Duodenal mucosa (tissue), 2 donors: ENCODE measurements around the gene ADD2.
"Not testable (repeated sequence)": the region's sequence is repeated elsewhere in the genome, so short reads cannot be mapped to it uniquely, and the experiment has no call there.

ENCODE experiments used
- H3K27ac ChIP-seq: one replicate; pipeline ENCODE4 v1.7.0; 2013; ENCODE audit warnings: low read depth, low read length
- H3K27me3 ChIP-seq, 2 donors: one replicate each; pipeline ENCODE4 v1.7.0; 2013; ENCODE audit warnings: low read length in 2 of 2, control low read depth in 1 of 2; ENCODE audit not compliant: insufficient read depth in 2 of 2, control insufficient read depth in 1 of 2
- H3K36me3 ChIP-seq, 2 donors: one replicate each; pipeline ENCODE4 v1.7.0; 2013; ENCODE audit warnings: low read length in 2 of 2, control low read depth in 1 of 2; ENCODE audit not compliant: insufficient read depth in 2 of 2, control insufficient read depth in 1 of 2
- H3K4me1 ChIP-seq, 2 donors: one replicate each; pipeline ENCODE4 v1.7.0; 2013; ENCODE audit warnings: low read length in 2 of 2, control low read depth in 1 of 2; ENCODE audit not compliant: insufficient read depth in 2 of 2, control insufficient read depth in 1 of 2
- H3K4me3 ChIP-seq, 2 donors: one replicate each; pipeline ENCODE4 v1.7.0; 2013; ENCODE audit warnings: low read length in 2 of 2, low read depth in 1 of 2
- H3K9ac ChIP-seq, 2 donors: one replicate each; pipeline ENCODE4 v1.7.0; 2013; ENCODE audit warnings: low read length in 2 of 2, low read depth in 1 of 2
- H3K9me3 ChIP-seq, 2 donors: one replicate each; pipeline ENCODE4 v1.7.0; 2013; ENCODE audit warnings: low read length in 2 of 2, control low read depth in 1 of 2; ENCODE audit not compliant: control insufficient read depth in 1 of 2

The ADD2 gene

DNA sequence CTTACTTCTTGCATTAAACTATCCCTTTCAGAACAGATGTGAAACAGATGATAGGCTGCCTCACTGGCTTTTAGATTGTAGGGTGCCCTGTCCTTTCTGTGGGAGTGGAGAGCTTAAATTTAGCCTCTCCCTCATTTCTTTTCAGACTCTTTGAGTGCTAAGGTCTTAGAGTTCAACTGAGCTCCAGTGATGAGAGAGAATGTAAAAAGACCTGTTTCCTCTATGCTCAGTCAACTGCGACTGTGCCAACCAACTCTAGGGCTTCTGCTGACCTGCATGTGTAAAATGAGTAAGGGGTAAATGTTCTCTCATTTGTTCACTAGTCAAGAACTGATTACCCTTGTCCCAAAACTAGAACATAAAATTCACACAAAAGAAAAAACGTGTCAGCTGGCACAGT lies 109.5 kb downstream of the ADD2 start:
- Histone ChIP-seq H3K4me1 (no peaks in the 10 kb centered on the region), H3K9me3 (no peaks in the 10 kb centered on the region), H3K4me3 (no peak overlapping the region), H3K27ac (no peak overlapping the region), H3K9ac (no peak overlapping the region), H3K27me3 (peaks cover 9 to 18% of the 10 kb centered on the region in 2 donors), H3K36me3 (no peaks in the 10 kb centered on the region)

DNA sequence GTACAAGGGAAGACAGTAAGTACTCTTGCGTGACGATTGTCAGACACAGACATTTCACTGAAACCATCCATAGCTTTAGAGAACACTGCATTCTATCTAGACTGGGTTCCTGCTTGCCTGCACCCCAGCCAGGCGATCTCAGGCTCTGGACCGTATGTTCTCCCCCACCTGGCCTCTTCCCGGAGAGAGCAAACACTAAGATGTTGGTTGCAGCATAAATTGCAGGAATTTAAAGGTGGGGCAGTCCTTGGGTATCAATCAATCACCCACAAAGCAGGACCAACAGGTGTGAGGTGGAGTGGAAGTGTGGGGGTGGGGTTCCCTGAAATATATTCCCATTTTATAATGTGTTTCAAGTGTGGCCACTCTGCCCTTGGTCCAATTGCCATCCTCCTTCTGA lies 110.8 kb downstream of the ADD2 start:
- Histone ChIP-seq H3K9me3 (no peaks in the 10 kb centered on the region), H3K4me1 (no peaks in the 10 kb centered on the region), H3K36me3 (no peaks in the 10 kb centered on the region), H3K27ac (no peak overlapping the region), H3K27me3 (peaks cover 12 to 21% of the 10 kb centered on the region in 2 donors), H3K9ac (no peak overlapping the region), H3K4me3 (no peak overlapping the region)

DNA sequence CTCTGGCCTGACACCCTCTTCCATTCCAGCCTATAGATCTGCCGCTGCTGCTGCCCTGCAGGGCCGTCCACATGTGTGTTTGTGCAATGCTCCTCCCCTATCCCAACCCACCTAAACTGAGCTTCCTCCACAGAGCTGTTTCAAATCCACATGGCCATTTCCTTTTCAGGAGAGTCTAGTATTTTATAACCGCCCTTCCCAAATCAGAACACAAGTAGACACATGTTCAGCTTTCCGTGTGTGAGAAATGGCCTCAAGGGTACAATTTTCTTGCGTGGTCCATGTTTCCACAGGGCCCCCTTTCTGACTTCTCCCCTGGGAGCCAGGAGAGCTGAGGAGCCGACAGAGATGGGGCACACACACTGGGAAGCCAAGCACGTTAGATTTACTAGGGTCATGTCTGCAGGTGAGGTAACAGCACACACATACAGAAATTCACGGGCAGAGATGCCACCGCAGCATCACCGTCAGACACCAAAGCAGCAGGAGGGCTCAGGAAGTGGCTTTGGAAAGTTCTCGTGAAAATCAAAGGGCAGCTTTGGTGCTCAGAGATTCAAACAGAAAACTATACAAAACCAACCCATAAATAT lies 111.5 kb downstream of the ADD2 start:
- Histone ChIP-seq H3K9me3 (no peaks in the 10 kb centered on the region), H3K27ac (no peak overlapping the region), H3K4me1 (no peaks in the 10 kb centered on the region), H3K9ac (no peak overlapping the region), H3K4me3 (no peak overlapping the region), H3K27me3 (peaks cover 16 to 21% of the 10 kb centered on the region in 2 donors), H3K36me3 (no peaks in the 10 kb centered on the region)

DNA sequence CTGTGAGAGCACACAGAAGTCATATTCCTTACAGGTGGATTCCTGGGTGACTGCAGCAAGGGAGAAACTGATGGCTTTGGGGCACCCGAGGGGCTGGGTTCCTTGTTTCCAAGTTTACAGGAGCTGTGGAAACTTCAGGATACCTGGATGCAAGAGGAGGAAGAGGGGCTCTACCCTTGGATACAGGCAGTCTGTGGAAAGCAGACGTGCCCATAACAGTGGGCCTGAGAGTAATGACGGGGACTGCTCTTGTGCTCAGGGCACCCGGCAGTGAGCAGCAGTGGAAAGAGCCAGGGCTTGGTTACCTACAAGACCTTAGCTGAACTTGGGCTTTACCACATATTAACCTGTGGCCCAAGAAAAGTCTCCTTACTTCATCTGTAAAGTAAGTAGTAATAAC lies 112.2 kb downstream of the ADD2 start:
- Histone ChIP-seq H3K4me3 (no peak overlapping the region), H3K4me1 (no peaks in the 10 kb centered on the region), H3K9ac (no peak overlapping the region), H3K27me3 (peaks cover 16 to 21% of the 10 kb centered on the region in 2 donors), H3K36me3 (no peaks in the 10 kb centered on the region), H3K27ac (no peak overlapping the region), H3K9me3 (no peaks in the 10 kb centered on the region)

DNA sequence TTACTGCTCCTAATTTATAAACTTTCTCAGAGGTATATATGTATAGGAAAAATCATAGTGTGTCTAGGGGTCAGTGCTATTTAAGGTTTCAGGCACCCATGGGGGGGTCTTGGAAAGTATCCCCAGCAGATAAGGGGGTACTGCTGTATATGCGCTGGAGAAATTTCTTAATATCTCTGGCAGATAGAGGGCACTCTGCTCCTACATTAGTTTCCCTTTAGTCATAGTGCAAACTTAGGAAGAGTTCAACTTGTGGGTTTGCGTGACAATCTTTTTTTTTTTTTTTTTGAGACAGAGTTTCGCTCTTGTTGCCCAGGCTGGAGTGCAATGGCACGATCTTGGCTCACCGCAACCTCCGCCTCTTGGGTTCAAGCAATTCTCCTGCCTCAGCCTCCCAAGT lies 112.8 kb downstream of the ADD2 start:
- peaks cover 16 to 21% of the 10 kb centered on the region in 2 donors for H3K27me3 ChIP-seq

DNA sequence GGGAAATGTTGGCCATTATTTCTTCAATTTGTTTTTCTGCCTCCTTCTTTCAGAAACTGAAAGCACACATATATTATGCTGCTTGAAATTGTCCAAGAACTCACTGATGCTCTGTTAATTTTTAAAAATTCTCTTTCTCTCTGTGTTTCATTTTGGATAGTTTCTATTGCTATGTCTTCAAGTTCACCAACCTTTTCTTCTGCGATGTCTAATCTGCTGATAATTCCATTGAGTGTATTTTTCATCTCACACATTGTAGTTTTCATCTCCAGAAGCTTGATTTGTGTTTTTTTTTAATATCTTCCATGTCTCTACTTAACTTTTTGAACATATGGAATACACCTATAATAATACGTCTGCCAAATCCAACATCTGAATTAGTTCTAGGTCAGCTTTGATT lies 116.3 kb downstream of the ADD2 start:
- no peak overlapping the region for H3K9ac ChIP-seq
- H3K27me3 ChIP-seq = peaks cover 16 to 17% of the 10 kb centered on the region in 2 donors
- no peak overlapping the region for H3K27ac ChIP-seq
- H3K4me1 ChIP-seq = peaks cover 0 to 1% of the 10 kb centered on the region in 2 donors
- H3K9me3 ChIP-seq = no peaks in the 10 kb centered on the region
- H3K4me3 ChIP-seq = no peak overlapping the region
- H3K36me3 ChIP-seq = no peaks in the 10 kb centered on the region

More for the DNA sequence above, 112.8 kb downstream of the ADD2 start:
- not testable (repeated sequence) for H3K4me3 ChIP-seq, H3K9ac ChIP-seq, H3K27ac ChIP-seq, H3K36me3 ChIP-seq, H3K4me1 ChIP-seq, H3K9me3 ChIP-seq

DNA sequence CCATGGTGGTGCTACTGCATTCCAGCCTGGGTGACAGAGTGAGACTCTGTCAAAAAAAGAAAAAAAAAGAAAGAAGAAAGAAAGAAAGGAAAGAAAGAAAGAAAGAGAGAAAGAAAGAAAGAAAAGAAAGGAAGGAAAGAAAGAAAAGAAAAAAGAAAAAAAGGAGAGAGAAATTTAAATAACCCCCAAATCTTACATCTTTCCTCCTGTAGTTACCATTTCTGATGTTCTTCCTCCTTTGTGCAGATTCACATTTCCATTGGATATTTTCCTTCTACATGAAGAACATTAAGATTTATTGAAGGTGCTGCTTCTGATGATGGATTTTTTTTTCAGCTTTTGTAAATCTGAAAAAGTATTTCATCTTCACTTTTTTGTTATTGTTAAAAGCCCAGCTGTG lies 117.0 kb downstream of the ADD2 start:
- no peak overlapping the region for H3K4me3 ChIP-seq
- peaks cover 12 to 16% of the 10 kb centered on the region in 2 donors for H3K27me3 ChIP-seq
- no peaks in the 10 kb centered on the region for H3K9me3 ChIP-seq
- no peak overlapping the region for H3K27ac ChIP-seq
- H3K4me1 ChIP-seq = peaks cover 0 to 8% of the 10 kb centered on the region in 2 donors
- no peaks in the 10 kb centered on the region for H3K36me3 ChIP-seq
- no peak overlapping the region for H3K9ac ChIP-seq

DNA sequence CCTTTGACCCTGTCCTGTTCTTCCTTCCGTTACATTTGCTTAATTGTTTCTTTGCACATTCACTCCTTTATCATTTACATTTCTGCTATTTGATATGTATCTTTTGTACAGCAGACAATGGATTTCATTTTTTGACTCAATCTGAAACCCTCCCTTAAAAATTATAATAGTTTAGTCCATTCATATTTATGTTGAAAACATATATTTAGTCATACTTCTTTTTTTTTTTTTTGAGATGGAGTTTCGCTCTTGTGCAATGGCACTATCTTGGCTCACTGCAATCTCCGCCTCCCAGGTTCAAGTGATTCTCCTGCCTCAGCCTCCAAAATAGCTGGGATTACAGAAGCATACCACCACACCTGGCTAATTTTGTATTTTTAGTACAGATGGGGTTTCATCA lies 119.0 kb downstream of the ADD2 start:
- no peaks in the 10 kb centered on the region for H3K36me3 ChIP-seq
- H3K27me3 ChIP-seq = peaks cover 4 to 10% of the 10 kb centered on the region in 2 donors
- no peaks in the 10 kb centered on the region for H3K9me3 ChIP-seq
- H3K4me1 ChIP-seq = peaks cover 0 to 12% of the 10 kb centered on the region in 2 donors
- no peak overlapping the region for H3K9ac ChIP-seq
- no peak overlapping the region for H3K4me3 ChIP-seq
- no peak overlapping the region for H3K27ac ChIP-seq

- H3K36me3 ChIP-seq = no peaks in the 10 kb centered on the region
- no peak overlapping the region for H3K4me3 ChIP-seq
- no peak overlapping the region for H3K27ac ChIP-seq
- H3K9ac ChIP-seq = no peak overlapping the region
- peaks cover 0 to 12% of the 10 kb centered on the region in 2 donors for H3K4me1 ChIP-seq
- H3K9me3 ChIP-seq = no peaks in the 10 kb centered on the region
- peaks cover 3 to 7% of the 10 kb centered on the region in 2 donors for H3K27me3 ChIP-seq
These were observed 120.0 kb downstream of the ADD2 start for GRCh38 chr2:70647873-70648481.

- H3K4me1 ChIP-seq = peaks cover 0 to 12% of the 10 kb centered on the region in 2 donors
- H3K9ac ChIP-seq = no peak overlapping the region
- no peak overlapping the region for H3K4me3 ChIP-seq
- H3K36me3 ChIP-seq = no peaks in the 10 kb centered on the region
- no peak overlapping the region for H3K27ac ChIP-seq
- no peaks in the 10 kb centered on the region for H3K27me3 ChIP-seq
- no peaks in the 10 kb centered on the region for H3K9me3 ChIP-seq
These were observed 121.6 kb downstream of the ADD2 start for GRCh38 chr2:70646420-70646818.
